CD4-positive, alpha-beta T cell treated with Interleukin-10 for 1 hour (primary cell): ENCODE measurements around the gene MPP2.
"Not testable (repeated sequence)": the region's sequence is repeated elsewhere in the genome, so short reads cannot be mapped to it uniquely, and the experiment has no call there.

ENCODE experiments used
- DNase-seq: peaks from one replicate; pipeline ENCODE4 v3.0.0-alpha.2; 2020

The MPP2 gene

GRCh38 chr17:43873815-43874214 lies 33.5 kb downstream of the MPP2 start:
- no peak for DNase-seq

GRCh38 chr17:43873091-43873490 lies 34.2 kb downstream of the MPP2 start:
- DNase-seq, result no peak

GRCh38 chr17:43871946-43872690 lies 35.2 kb downstream of the MPP2 start:
- no peak for DNase-seq

GRCh38 chr17:43869031-43869430 lies 38.3 kb downstream of the MPP2 start:
- DNase-seq, result not testable (repeated sequence)

GRCh38 chr17:43868226-43868994 lies 38.9 kb downstream of the MPP2 start:
- no peak for DNase-seq

- no peak for DNase-seq
Observed at GRCh38 chr17:43864161-43864984, 43.0 kb downstream of the MPP2 start.

GRCh38 chr17:43861960-43862359 lies 45.4 kb downstream of the MPP2 start:
- DNase-seq, result no peak

- no peak for DNase-seq
Observed at GRCh38 chr17:43860927-43861622, 46.3 kb downstream of the MPP2 start.

- DNase-seq, result no peak
Observed at GRCh38 chr17:43860077-43860725, 47.1 kb downstream of the MPP2 start.

- no peak for DNase-seq
Observed at GRCh38 chr17:43857957-43858600, 49.3 kb downstream of the MPP2 start.

GRCh38 chr17:43857141-43857540 lies 50.2 kb downstream of the MPP2 start:
- no peak for DNase-seq

GRCh38 chr17:43856141-43856540 lies 51.2 kb downstream of the MPP2 start:
- no peak for DNase-seq

GRCh38 chr17:43855061-43855460 lies 52.3 kb downstream of the MPP2 start:
- no peak for DNase-seq

GRCh38 chr17:43854498-43854897 lies 52.8 kb downstream of the MPP2 start:
- no peak for DNase-seq

GRCh38 chr17:43853546-43853945 lies 53.8 kb downstream of the MPP2 start:
- no peak for DNase-seq

GRCh38 chr17:43852571-43852970 lies 54.8 kb downstream of the MPP2 start:
- no peak for DNase-seq

- DNase-seq, result no peak
Observed at GRCh38 chr17:43849116-43849515, 58.2 kb downstream of the MPP2 start.

- no peak for DNase-seq
Observed at GRCh38 chr17:43848601-43849000, 58.7 kb downstream of the MPP2 start.

- no peak for DNase-seq
Observed at GRCh38 chr17:43846963-43847371, 60.4 kb downstream of the MPP2 start, which contains the start of gene CD300LG. TSS of gene CD300LG (plus strand) at chr17:43847176. CDS start at chr17:43847217, 41 bp downstream.

- DNase-seq, result peak; percentile 68
Observed at GRCh38 chr17:43846221-43846712, 61.1 kb downstream of the MPP2 start.

GRCh38 chr17:43845766-43846165 lies 61.6 kb downstream of the MPP2 start:
- DNase-seq, result no peak
